HG03095 (cell line): ENCODE data around the gene OGG1.
A peak's percentile ranks its signal among the peaks of the same experiment; 100 is the strongest.

ENCODE experiments used
- ATAC-seq: cut with Tn5 transposase; IDR thresholded peaks from one replicate; pipeline ENCODE4 v1.9.1; 2021; ENCODE audit warnings: moderate library complexity; ENCODE audit not compliant: unreplicated experiment

The OGG1 gene

DNA sequence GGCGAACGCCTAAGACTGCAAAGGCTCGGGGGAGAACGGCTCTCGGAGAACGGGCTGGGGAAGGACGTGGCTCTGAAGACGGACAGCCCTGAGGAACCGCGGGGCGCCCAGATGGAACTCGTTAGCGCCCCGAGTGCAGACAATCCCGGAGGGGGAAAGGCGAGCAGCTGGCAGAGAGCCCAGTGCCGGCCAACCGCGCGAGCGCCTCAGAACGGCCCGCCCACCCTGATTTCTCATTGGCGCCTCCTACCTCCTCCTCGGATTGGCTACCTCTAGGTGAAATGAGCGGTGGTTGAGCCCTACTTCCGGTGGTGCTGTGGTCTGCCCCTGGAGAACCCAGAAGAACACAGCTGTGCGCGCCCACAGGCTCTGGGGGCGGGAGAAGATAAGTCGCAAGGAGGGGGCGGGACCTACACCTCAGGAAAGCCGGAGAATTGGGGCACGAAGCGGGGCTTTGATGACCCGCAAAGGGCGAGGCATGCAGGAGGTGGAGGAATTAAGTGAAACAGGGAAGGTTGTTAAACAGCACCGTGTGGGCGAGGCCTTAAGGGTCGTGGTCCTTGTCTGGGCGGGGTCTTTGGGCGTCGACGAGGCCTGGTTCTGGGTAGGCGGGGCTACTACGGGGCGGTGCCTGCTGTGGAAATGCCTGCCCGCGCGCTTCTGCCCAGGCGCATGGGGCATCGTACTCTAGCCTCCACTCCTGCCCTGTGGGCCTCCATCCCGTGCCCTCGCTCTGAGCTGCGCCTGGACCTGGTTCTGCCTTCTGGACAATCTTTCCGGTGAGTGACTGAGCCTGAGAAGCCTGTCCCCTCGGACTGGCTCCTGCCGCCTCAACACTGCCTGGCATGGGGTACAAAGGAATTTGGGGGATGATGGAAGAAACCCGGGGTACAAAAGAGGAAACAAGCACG, at the start of gene OGG1:
Gene OGG1, plus strand, starts transcription at position 308 of the 911 bp plus-strand sequence. Its CDS starts 335 bp downstream, at position 643.
- ATAC-seq: peak; percentile 91

DNA sequence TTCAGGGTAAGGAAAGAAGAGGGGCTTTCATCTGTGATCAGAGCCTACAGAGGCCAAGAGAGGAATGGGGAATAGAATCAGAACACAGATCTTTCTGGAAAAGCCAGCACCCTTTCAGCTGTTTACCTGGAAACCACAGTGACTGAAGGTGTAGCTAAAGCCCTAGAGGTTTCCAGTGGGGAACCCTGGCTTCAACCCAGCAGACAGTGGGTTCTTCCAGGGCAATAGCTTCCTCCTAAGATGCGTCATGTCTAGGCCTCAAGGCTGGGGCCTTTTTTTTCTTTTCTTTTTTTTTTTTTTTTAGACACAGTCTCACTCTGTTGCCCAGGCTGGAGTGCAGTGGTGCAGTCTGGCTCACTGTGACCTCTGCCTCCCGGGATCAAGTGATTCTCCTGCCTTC, 49.2 kb upstream of the OGG1 start:
- no peak for ATAC-seq

DNA sequence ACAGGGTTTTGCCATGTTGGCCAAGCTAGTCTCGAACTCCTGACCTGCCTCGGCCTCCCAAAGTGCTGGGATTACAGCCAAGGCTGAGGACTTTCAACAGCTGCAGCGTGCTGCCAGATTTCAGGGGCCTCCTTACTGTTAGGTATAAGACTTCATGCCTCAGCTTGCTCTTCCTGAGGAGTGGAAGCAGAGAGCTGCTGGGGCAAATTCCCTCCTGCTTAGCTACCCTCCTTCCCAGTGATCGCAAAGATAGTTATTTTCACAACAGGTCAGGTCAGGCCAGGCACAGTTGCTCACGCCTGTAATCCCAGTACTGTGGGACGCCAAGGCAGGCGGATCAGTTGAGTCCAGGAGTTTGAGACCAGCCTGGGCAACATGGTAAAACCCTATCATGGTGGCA, 48.7 kb upstream of the OGG1 start:
- no peak for ATAC-seq

DNA sequence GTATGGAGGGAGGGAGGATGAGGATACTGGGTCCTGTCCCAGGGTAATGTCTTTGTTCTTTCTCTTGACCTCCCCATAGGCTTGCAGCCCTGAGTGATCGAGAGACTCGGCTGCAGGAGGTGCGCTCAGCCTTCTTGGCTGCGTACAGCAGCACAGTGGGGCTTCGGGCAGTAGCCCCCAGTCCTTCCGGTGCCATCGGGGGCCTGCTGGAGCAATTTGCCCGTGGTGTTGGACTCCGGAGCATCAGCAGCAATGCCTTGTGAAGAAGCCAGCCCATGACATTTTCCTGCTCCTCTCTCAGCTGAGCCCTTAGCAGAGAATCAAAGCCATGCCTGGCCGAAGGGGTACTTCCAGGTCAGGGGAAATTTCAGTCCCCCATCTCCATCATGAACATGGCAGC, 48.0 kb upstream of the OGG1 start:
- no peak for ATAC-seq

DNA sequence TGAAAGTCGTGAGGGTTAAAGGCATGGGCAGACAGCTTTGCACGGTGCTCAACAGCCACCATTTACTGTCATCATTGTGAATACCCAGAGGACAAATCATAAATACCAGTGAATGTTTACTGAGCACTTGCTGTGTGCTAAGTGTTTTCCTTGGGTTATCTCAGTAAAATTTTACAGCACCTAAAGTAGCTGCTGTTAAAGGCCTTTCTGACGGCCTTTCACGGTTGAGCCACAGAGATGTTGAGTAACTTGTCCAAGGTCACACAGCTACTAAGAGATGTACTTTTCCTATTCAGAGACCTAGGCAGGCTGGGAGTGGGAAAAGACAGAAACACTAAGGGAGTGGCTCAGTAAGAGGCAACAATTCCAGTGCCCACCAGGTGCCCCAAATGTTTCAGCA, 46.5 kb upstream of the OGG1 start:
- ATAC-seq: no peak

DNA sequence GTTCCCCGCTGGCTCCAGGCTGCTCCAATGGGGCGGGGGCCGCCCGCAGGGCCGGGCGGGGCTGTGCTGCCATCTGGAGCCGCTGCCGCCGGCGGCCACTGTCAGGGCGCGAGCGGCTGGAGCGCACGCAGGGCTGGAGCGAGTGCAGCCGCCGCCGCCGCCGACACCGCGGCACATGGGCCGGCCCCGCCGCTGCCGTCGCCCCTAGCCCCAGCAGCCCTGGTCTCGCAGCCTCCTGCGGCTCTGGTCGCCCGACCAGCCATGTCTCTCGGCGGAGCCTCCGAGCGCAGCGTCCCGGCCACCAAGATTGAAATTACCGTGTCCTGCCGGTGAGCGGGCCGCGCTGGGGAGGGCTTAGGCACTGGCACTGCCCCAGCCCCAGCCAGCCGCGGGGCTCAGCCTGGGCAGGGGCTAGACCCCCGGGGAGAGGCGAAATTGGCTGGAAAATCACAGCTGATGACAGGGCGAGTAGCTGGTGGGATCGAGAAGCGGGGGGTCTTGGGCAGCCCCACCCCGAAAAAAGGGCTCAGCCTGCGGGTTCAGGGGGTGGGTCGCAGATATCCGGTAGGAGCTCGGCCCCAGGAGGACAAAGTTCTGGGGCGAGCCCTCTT, 45.9 kb upstream of the OGG1 start, which contains the start of gene CPNE9:
Gene CPNE9, plus strand, starts transcription at position 98 of the 611 bp plus-strand sequence. Its CDS starts 164 bp downstream, at position 262.
- no peak for ATAC-seq

DNA sequence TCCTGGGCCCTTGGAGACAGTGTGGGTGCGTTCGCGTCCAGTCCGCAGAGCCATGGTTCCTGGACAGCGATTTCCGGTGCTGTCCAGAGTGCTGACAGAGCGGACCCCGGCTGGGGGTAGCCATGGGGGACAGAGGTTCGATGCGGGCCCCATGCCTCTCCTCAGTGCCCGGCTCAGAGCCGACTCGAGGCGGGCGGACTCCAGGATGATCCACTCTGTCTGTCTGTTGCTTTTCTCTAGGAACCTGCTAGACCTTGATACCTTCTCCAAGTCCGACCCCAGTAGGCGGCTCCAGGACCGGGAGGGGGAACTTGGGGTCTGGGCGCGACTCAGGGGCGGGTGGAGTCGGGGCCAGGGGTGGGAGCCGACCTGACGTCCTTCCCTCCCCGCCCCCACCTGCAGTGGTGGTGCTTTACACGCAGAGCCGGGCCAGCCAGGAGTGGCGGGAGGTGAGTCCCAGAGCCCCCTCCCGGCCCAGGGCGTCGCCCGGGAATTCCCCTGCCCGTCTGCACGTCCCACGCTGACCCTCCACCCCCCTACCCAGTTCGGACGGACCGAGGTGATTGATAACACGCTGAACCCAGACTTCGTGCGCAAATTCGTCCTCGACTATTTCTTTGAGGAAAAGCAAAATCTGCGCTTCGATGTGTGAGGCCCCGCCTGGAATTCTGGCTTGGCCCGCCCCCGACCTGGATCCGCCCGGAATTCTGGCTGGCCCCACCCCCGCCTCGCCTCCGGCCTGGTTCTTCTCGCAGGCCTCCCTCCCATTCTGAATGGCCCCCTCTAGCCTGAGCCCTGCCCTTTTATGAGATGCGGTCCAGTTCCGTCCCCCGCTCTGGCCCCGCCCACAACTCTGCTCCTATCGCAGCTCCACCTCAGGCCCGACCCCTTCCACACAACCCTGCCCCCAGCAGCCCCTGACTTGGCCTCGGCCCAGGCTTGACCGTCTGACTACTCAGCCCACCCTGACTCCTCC, 45.1 kb upstream of the OGG1 start:
- no peak for ATAC-seq

DNA sequence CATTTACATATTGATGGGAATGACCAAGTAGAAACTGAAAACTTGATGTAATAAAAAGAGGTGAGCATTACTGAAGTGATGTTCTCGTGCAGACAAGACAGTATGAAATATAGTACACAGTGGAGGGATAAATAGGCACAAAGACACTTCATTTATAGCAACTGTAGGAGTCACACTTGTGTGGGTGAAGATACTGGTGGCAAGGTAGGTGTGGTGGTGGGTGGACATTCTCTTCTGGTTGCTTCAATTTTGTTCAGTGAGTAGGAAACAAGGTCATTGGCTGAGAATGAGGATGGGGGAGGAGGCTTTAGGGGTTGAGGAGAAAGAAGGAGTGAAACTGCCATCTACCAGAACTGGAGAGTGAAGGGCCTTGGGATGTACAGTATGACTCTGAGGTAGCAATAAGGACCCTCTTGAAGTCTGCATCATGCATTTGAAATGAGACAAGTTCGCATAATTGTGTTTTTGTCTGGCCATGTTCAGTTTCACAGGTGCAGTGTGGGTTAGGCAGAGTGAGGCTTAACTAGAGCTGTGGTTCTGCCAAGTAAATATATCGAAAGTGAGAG, 39.5 kb upstream of the OGG1 start:
- no peak for ATAC-seq

DNA sequence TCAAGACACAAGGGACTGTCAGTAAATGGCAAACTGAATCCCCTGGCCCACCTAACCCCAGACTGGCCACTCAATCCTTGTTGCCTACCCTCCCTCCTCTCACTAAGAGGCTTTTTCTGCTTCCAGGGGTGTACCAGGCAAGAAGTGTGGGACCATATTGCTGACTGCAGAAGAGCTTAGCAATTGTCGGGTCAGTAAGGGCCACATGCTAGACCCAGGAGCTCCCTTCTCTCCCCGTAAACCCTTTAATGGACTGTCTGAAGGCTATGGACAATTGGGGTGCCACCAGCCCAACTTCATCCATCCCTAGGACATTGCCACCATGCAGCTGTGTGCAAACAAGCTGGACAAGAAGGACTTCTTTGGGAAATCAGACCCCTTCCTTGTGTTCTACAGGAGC, 37.3 kb upstream of the OGG1 start:
- ATAC-seq: no peak

DNA sequence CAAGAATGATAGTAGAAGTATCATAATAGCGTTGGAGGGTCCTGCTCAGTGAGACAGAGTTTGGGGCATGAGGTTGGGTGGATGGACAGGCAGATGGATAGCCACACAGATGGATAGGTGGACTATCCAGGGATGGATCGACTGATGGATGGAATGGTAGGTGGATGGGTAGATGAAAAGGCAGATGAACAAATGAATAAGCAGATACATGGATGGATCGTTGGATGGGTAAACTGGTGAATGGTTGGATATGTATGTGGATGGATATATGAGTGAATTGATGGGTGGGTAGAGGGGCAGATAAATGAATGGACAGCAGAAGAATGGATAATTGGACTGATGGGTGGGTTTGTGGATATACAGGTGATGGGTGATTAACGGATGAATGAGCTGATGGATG, 36.6 kb upstream of the OGG1 start:
- ATAC-seq: no peak

DNA sequence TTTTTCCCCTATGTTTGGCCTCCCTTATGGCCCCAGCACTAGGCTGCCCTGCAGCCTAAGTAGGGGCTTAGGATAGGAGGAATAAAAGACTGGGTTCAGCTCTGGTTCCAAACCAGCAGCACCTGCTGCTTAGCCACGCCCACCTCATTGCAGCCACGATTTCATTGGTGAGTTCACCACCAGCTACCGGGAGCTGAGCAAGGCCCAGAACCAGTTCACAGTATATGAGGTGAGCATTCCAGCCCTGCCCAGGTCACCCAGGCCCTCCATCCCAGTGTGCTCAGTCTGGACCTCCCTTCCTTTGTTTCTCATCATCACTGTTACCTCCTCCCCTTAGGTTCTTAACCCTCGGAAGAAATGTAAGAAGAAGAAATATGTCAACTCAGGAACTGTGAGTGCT, 34.6 kb upstream of the OGG1 start:
- no peak for ATAC-seq

DNA sequence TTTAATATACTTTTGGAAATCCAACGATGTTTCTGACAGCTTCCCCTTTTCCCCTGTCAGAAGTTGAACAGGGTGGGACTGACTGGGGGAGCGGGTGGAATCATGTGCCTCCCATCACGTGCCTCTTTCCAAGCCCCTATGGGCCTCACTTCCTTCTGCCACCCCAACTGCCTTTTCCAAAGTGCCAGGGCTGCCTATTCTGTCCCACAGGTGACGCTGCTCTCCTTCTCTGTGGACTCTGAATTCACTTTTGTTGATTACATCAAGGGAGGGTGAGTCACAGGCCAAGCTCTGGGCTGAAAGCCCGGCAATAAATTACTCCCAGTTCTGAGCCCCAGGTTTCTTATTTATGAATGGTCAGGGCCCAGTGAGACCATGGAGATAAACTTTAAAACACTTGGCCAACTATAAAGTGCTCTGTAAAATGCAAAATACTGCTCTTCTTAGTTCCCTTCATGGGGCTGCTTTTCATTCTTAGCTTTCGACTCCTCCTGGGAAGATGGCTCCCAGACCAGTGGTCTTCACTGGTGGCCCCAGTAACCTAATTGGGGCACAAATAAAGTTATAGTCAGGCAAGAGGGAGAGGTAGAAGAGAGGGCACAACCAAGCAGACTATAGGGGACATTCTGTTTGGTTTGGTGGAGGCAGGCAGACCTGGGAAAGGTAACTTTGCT, 33.9 kb upstream of the OGG1 start:
- no peak for ATAC-seq

DNA sequence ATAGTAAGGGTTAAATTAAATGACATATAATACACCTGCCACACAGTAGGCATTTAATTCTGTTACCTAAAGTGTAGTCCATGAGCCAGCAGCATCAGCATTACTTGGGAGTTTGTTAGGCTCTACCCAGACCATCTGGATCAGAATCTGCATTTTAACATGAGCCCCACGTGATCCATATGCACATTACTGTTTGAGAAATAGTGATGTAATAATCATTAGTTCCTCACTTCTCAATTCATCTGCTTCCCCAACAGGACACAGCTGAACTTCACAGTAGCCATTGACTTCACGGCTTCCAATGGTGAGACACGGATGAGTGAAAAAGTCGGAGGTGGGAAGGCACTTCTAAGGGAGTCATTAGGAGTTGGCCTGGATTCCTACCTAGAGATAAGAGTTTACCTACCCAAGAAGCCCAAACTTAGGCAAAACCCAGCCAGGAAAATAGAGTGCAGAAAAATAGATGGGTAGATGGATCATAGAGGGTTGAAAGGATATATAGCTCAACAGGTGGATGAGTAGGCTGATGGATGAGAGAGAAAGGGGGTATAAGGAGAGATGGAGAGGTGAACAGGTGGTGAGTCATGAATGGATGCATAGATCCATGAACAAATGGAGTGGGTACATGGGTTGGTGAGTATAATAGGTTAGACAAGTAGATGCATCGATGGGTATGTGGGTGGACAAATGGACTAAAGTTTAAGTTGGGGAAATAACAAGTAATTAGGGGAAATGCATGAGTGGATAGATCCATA, 32.8 kb upstream of the OGG1 start:
- ATAC-seq: no peak

DNA sequence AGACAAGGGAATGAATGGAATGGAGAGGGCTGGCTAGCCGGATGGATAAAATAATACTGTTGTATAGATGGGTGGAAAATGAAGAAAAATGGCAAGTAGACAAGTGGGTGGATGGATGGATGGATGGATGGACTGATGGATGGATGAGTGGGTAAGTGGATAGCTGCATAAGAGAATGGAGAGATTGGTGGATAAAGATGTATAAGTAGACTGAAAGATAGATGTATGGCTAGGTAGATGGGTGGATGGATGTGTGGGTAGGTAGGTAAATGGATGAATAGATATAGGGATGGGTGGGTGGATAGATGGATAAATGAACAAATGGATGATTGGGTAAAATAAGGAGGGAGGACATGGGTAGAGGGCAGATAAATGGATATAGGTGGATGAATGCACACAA, 32.2 kb upstream of the OGG1 start:
- no peak for ATAC-seq

DNA sequence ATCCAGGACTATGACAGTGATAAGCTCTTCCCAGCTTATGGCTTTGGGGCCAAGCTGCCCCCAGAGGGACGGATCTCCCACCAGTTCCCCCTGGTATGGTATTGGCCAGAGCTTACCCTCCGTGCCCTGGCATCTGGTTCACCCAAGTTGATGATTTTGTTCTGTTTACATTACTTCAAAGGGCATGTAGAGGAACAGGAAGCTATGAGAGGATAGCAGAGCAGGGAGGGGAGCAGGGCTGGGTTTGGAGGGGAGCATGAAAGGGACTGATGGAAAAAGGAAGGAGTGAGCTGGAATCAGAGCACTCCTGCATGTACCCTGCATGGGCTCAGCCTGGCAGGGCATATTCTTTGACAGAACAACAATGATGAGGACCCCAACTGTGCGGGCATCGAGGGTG, 31.6 kb upstream of the OGG1 start:
- no peak for ATAC-seq

DNA sequence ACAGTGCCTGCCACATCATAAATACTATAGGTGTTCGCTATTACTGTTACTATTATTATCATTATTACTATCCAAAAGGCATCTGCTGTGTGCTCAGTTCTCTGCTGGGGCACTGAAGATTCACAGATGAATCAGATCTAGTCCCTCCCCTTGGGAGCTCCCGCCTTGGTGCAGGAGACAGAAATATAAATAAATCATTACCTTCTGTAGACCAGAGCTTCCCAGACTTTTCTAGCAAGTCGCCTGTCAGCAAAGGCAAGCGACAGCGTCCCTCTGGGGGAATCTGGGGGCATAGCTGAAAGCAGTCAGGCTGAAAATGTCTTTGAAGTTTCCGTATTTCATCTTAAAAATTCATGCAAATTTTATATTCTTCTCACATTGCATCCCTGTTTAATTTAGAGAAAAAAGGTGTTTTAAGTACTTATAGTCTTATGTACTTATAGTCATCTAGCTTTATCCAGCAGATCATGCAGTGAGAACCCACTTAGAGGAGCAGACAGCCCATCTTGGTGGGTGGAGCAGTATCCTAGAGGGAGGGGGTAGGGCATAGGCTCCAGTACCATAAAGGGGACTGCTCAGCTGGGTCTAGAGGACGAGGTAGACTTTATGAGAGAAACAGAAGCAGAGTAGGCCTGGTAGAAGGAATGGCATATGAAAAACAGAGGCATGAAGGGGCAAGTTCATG, 28.6 kb upstream of the OGG1 start:
- no peak for ATAC-seq

DNA sequence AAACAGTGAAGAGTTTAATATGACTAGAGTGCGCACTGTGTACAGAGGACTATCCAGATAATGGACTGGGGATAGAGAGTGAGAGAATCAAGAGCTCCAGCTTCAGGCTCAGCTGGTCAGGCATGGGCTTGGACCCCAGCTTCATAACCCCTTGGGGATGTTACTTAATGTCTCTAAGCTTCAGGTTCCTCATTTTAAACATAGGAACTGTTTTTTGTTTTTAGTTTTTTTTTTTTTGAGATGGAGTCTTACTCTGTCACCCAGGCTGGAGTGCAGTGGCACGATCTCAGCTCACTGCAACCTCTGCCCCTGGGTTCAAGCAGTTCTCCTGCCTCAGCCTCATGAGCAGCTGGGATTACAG, 28.1 kb upstream of the OGG1 start:
- no peak for ATAC-seq

DNA sequence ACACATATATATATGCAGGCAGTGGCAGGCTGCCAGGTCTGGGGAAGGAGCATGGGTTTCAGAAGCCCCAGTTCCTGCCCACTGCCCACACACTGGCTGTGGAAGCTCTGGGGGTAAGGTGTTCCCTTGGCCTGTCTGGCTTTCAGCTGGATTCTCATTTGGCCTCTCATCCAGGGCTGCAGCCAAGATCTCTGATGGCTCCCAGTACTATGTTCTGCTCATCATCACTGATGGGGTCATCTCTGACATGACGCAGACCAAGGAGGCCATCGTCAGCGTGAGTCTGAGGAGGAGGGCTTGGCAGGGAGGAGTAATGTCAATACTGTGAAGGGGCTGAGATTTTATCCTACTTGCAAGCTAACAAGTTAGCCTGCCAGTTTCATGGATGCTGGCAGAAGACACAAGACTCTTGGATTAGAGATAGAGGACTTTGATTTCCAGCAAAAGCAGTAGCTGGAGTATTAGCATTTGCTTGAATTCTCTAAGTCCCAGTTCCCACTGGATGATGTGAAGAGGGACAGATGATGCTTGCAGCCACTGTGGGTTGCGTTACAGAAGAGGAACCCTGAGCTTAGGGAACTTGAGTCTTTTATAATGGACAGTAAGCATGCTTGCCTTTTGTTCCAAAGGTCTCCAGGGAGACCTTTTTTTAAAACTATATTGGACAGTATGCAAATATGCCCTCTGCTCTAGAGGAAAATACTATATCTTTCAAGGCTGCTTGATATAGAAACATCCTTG, 23.8 kb upstream of the OGG1 start:
- ATAC-seq: no peak
